Type B pancreatic cell (in vitro differentiated cells): ENCODE measurements around the gene ARHGEF33. TPM values are rescaled to one million over a fixed set of nuclear protein-coding genes. Genes with fewer than 3 reads are reported as not detected.

Experiments
- DNase-seq: peaks from one replicate; pipeline ENCODE4 v3.0.0; 2021; ENCODE audit warnings: mixed read lengths; ENCODE audit not compliant: unreplicated experiment; ENCODE audit errors: extremely low spot score
- H3K27ac Mint-ChIP-seq: 2 replicates; pipeline ENCODE4 v1.8.0; 2021; ENCODE audit warnings: mild to moderate bottlenecking, mixed read lengths
- H3K27me3 Mint-ChIP-seq: 2 replicates; pipeline ENCODE4 v1.8.0; 2021; ENCODE audit warnings: mixed read lengths
- H3K36me3 Mint-ChIP-seq: 2 replicates; pipeline ENCODE4 v1.8.0; 2021; ENCODE audit warnings: mixed read lengths
- H3K4me1 Mint-ChIP-seq: one replicate; pipeline ENCODE4 v1.8.0; 2021; ENCODE audit warnings: mixed read lengths; ENCODE audit not compliant: unreplicated experiment
- H3K4me3 Mint-ChIP-seq: 2 replicates; pipeline ENCODE4 v1.8.0; 2021; ENCODE audit warnings: mild to moderate bottlenecking, mixed read lengths
- H3K9me3 Mint-ChIP-seq: 2 replicates; pipeline ENCODE4 v1.8.0; 2021; ENCODE audit warnings: mixed read lengths
- CTCF ChIP-seq: fragments of 200-600 bp; sonication (generic); conservative IDR thresholded peaks from 2 replicates; pipeline ENCODE4 v1.5.0; 2021; ENCODE audit warnings: antibody characterized with exemption, mild to moderate bottlenecking
- total RNA-seq: library from RNA; stranded (reverse); gene quantifications from 2 replicates; pipeline ENCODE4 v1.2.1, GENCODE V29; 2021; ENCODE audit warnings: low replicate concordance

ARHGEF33 gene
- total RNA-seq, 1 donor from 2014 or later = 1.0 TPM

GRCh38 chr2:38907743-38908562 lies 18.3 kb downstream of the ARHGEF33 start:
- no peak overlapping the region for H3K4me3 Mint-ChIP-seq
- H3K4me1 Mint-ChIP-seq = peaks cover 9% of the 10 kb centered on the region
- H3K27me3 Mint-ChIP-seq = no peaks in the 10 kb centered on the region
- no peaks in the 10 kb centered on the region for H3K9me3 Mint-ChIP-seq
- DNase-seq = no peak
- H3K36me3 Mint-ChIP-seq = no peaks in the 10 kb centered on the region
- TF ChIP-seq CTCF = no peak
- no peak overlapping the region for H3K27ac Mint-ChIP-seq

GRCh38 chr2:38909872-38910271 lies 20.2 kb downstream of the ARHGEF33 start:
- no peak overlapping the region for H3K27ac Mint-ChIP-seq
- no peak for TF ChIP-seq CTCF

GRCh38 chr2:38911191-38911590 lies 21.5 kb downstream of the ARHGEF33 start:
- Mint-ChIP-seq H3K4me1 (peaks cover 9% of the 10 kb centered on the region), H3K36me3 (no peaks in the 10 kb centered on the region), H3K4me3 (no peak overlapping the region), H3K27ac (no peak overlapping the region), H3K9me3 (no peaks in the 10 kb centered on the region), H3K27me3 (no peaks in the 10 kb centered on the region)
- TF ChIP-seq CTCF = no peak
- no peak for DNase-seq

More at GRCh38 chr2:38909872-38910271, 20.2 kb downstream of the ARHGEF33 start:
- Mint-ChIP-seq H3K9me3 (no peaks in the 10 kb centered on the region), H3K36me3 (no peaks in the 10 kb centered on the region), H3K4me1 (peaks cover 9% of the 10 kb centered on the region), H3K27me3 (no peaks in the 10 kb centered on the region), H3K4me3 (no peak overlapping the region)
- DNase-seq = no peak

GRCh38 chr2:38912619-38913018 lies 22.9 kb downstream of the ARHGEF33 start:
- no peak overlapping the region for H3K4me3 Mint-ChIP-seq
- H3K27me3 Mint-ChIP-seq = no peaks in the 10 kb centered on the region
- TF ChIP-seq CTCF = no peak
- H3K36me3 Mint-ChIP-seq = no peaks in the 10 kb centered on the region
- peaks cover 9% of the 10 kb centered on the region for H3K4me1 Mint-ChIP-seq
- DNase-seq = no peak
- no peak overlapping the region for H3K27ac Mint-ChIP-seq
- no peaks in the 10 kb centered on the region for H3K9me3 Mint-ChIP-seq

GRCh38 chr2:38922389-38922788 lies 32.7 kb downstream of the ARHGEF33 start:
- DNase-seq = no peak
- H3K27ac Mint-ChIP-seq = no peak overlapping the region
- TF ChIP-seq CTCF = no peak
- peaks cover 6% of the 10 kb centered on the region for H3K27me3 Mint-ChIP-seq
- H3K9me3 Mint-ChIP-seq = no peaks in the 10 kb centered on the region
- H3K4me3 Mint-ChIP-seq = no peak overlapping the region
- H3K36me3 Mint-ChIP-seq = no peaks in the 10 kb centered on the region
- H3K4me1 Mint-ChIP-seq = no peaks in the 10 kb centered on the region
